Frontal cortex (tissue), 4 donors: ENCODE results near the gene BPI. TPM values are rescaled to one million over a fixed set of nuclear protein-coding genes. Genes with fewer than 3 reads are reported as not detected.
"Not testable (repeated sequence)": the region's sequence is repeated elsewhere in the genome, so short reads cannot be mapped to it uniquely, and the experiment has no call there.

Source experiments
- DNase-seq, 2 donors: peaks; one replicate each; pipeline ENCODE4 v3.0.0; 2012; ENCODE audit warnings: low spot score in 2 of 2
- FAIRE-seq: peaks from 2 replicates; lab custom pipeline; 2012; peaks lifted over from hg19 to GRCh38; lab: Jason Lieb, UNC
- total RNA-seq: library from RNA; depleted of rRNA; stranded (reverse); fragments of >200 nt; gene quantifications from one replicate; pipeline ENCODE4 v1.2.3, GENCODE V29; 2014
- donor health status: control.
- donor health status: control.
- donor health status: control.

Gene BPI
- total RNA-seq, 1 donor from 2014 or later, result under 0.01 TPM

DNA sequence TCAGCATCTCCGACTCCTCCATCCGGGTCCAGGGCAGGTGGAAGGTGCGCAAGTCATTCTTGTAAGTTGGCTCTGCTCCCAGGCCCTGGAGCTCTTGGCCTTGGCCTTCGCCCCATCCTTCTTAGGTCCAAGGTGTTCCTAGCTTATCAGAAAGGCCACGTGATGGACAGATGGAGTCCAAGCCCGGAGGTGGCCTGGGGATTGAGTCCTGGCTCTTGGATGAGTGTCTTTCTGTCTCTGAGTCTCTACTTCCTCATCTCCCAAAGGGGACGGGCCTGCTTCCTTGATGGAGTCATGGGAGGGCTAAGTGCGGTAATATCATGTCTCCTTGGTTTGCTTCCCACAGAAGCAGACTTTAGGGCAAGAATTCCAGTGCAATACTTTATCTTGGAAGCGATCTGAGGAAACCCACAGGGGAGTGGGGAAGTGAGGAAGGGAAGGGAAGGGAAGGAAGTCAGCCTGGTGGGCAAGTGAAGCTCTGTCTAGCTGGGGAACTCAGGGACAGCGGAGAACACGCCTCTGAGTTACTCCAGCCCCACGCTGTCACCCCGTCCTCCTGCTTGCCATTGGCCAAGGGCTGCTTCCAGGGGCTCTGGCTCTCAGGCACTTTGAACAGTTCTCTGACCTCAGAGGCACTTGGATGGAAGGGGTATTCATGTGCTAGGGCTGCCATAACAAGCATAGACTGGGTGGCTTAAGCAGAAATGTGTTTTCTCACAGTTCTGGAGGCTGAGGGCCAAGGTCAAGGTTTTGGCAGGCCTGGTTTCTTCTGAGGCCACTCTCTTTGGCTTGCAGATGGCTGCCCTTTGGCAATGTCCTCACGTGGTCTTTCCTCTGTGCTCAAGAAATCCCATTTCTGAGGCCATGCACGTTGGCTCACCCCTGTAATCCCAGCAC is 47.2 kb downstream of the BPI start:
- DNase-seq (no peak), FAIRE-seq (no peak)

DNA sequence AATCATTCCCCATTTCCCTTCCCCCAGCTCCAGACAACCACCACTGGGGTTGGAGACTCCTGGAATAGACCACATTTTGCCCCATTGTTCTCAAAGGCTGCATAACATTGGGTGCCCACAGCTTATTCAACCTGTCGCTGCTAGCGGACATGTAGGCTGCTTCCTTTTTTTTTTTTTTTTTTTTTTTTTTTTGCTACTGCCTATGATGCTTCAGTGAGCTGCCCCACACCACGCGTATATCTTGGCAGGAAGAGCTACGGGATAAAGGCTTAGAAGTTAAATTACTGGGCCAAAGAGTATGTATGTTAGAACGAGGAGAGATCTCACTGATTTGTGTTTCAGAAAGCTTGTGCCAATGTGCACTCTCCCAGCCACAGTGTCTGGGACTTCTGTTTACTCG is 49.4 kb downstream of the BPI start:
- no peak for FAIRE-seq
- DNase-seq, result no peak

DNA sequence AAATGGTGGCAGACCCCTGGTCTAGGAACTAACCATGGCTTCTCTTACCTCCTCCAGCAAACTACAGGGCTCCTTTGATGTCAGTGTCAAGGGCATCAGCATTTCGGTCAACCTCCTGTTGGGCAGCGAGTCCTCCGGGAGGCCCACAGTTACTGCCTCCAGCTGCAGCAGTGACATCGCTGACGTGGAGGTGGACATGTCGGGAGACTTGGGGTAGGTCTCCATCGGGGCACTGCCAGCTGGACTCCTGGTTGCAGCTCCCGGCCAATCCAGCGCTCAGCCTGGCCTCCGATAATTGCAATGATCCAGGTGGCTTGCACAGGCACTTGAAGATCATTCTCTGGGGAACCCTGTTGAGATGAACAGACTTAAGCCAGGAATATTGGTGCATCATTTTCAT is 50.3 kb downstream of the BPI start:
- no peak for FAIRE-seq
- DNase-seq, result no peak

DNA sequence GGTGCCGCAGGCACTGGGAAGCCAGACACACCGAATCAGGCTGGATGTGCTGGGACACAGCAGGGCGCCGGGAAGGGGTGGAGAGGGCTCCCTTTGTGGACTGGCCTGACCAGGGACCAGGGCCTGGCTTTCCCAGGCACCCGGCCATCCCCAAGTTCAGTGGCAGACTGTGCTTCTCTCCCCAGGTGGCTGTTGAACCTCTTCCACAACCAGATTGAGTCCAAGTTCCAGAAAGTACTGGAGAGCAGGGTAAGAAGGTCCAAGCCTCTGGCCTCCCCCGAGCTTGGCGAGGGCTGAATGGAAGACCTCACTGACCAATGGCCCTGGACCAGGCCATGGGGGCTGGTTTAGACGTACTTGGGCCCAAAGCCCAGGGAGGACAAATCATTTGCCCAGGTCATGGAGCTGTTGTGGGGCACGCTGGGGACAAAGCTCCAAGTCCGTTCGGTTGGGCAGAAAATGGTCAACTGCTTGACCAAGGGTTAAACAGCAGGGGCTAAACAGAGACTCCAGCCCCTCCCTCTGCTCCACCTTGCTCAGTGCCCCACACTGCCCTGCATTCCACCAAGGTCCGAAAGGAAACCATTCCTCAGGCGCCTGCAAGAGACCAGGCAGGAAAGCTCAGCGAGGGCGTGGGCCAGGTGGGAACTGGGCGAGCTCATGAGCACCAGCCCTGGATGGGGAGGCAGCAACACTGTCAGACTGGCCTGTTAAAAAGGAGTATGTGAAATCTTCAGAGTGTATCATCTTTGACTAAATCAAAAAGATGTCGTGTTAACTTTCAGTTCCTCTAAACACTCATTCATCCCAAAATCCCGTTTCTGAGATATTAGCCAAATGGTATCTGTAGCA is 51.4 kb downstream of the BPI start:
- DNase-seq (peak; percentile 34 to 35), FAIRE-seq (no peak)

DNA sequence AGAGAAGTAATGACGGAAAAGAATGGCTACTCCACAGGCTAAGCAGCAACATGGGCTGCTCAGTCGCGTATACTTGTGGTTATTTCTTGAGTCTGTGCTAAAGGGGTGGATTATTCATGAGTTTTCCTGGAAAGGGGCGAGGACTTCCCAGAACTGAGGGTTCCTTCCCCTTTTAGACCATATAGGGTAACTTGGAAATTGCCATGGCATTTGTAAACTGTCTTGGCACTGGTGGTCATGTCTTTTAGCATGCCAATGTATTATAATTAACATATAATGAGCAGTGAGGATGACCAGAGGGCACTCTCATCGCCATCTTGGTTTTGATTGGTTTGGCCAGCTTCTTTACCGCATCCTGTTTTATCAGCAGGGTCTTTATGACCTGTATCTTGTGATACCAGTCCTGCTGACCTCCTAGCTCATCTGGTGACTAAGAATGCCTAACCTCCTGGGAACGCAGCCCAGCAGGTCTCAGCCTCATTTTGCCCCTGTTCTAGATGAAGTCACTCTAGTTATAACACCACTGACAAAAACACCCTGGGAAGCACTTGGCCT is 53.8 kb downstream of the BPI start:
- no peak for FAIRE-seq

DNA sequence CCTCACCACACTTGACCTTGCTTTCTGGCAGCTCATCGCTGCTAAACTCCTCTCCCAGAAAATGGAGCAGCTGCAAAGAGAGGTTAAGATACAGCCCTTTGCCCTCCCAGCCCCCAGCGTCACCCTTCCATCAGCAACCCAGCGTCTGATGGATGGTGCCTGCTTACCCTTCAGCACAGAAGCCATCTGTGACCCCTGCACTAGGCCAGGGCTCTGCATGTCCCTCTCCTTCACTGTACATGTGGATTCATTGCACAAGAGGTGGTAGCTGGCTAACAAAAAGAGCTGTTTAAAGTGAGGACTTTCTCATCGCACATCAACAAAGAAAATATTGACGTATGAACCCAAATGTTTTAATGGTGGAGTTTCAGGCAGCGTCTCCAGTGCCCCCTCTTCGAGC is 54.6 kb downstream of the BPI start:
- FAIRE-seq (no peak), DNase-seq (no peak)

More for the DNA sequence above, 53.8 kb downstream of the BPI start:
- no peak for DNase-seq

DNA sequence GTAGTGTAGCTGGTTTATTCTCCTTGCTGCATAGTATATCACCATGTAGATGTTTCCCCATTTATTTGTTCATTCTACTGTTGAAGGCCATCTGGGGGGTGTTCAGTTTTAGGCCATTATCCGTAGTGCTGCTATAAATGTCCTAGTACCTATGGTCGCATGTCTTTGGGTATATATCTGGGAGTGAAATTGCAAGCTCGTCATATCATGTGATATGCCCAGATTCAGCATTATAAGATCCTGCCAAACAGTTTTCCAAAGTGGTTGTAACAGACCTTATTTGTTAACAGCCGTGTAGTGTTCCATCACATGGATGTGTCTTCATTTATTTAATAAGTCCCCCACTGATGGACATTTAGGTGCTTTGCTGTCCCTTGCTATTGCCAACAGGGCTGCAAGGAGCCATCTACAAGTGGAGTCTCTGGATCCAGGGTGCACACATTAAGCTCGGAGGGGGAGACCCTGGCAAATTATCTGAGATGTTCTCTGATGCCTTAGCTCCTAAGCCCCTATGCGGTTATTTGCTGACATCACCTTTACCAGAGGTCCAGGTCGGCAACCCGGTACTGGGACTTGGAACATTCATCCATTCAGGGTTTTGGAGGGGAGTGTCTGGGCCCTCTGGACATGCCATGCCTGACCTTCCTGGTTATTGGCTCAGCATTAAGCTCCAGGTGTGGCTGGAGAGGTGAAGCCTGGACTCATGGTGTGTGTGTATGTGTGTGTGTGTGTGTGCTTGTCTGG is 59.2 kb downstream of the BPI start:
- FAIRE-seq (no peak), DNase-seq (no peak)

DNA sequence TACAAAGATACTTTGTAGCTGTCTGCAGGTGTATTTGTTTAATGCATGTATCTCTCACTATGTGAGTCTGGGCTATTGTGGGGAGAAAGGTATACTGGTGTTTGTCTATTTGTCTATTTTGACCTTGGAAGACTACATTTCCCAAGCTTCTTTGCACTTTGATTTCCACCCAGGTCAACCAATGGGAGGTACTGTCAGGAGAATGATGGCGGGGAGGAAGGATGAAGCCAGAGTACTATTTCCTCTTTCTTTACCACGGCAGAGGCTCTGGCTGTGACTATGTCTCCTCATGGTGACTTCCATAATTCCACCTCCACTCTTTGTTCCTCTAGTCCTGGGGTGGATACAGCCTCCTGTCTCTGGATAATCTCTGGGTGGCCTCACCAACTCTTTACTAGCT is 65.4 kb downstream of the BPI start:
- DNase-seq, result no peak
- no peak for FAIRE-seq

DNA sequence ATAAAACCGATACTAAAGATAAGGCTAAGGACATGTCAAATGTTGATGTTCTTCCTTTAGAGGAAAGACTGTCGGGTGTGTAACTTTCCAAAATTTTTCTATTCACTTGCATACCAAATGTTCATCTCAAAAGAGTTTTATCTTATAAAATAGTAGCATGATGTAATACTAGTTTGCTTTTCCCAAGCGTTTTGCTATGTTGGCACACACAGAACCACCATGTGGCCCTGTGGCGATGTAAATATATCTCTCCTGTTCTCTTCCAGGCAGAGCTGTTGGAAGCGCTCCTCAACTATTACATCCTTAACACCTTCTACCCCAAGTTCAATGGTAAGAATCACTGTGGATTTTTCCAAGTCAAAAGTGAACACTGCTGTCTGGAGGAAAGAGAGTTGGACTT is 68.8 kb downstream of the BPI start:
- DNase-seq (no peak), FAIRE-seq (no peak)

DNA sequence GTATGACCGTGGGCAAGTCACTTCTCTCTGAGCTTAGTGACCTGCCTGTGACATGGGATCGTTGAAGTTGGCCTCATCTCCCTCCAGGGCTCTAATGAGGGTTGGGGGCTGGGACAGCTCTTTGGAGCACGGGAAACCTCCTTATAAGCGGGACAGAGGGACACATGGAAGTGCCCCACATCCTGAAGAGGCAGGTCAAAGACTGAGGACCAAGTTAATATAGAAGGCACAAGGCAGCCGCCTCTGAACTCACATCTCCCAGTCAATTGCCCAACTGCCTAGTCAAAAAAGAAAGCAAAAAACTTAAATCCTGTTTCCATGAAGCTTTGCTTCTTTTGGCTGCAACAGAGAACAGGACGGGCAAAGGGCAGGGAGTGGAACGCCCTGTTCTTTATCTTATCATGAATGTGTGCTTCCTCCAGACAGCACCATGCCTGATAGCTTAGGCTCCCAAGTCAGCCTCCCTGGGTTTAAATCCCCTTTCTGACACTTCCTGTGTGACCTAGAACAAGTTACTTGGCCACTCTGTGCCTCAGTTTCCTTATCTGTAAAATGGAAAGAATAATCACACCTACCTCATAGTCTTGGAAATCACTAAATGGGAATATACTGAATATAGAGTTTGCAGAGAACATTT is 69.4 kb downstream of the BPI start:
- DNase-seq (no peak), FAIRE-seq (no peak)

DNA sequence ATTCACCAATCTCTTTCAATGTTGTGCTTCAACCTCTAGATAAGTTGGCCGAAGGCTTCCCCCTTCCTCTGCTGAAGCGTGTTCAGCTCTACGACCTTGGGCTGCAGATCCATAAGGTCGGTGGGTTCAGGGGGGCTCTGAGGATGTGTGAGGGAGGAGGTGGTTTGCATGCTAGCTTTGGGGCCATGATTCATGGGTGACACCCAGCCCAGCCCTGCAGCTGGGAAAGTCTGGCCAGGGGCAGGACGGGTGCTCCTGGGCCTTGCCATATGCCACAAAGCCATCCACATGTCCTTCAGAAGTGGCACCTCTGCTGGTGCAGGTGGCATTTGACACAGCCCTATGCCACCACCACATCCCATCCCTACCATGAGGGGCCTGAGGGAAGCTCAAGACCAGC is 69.9 kb downstream of the BPI start:
- FAIRE-seq, result no peak
- DNase-seq, result no peak

DNA sequence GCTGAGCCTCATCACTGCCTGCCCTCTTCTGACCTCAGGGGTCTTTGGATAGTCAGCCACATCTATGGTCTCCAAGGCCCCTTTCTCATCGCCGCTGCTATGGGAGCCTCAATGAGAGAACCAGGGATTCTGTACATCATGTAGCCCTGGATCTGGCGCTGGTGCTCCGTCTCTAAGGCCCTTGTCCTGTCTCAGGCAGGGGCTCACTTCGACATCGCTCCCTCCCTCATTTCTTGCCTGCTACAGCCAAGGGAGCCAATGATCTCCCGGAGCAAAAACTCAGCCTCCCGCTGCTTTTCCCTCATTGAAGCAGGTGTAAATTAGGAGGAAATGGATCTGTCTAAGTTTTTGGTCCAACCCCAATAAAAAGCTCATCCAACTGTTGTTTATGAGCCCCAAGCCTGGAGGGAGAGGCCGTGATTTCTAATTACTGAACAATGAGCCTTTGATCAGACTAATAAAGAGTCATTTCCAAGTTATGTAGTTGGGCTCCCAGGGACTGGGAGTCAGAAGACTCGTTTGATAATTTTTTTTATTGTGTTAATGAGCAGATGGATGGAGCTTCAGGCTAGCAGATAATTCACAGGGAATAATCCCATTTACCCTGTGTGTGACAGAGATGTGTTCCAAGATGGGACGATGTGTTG is 73.2 kb downstream of the BPI start:
- no peak for FAIRE-seq
- DNase-seq, result no peak

DNA sequence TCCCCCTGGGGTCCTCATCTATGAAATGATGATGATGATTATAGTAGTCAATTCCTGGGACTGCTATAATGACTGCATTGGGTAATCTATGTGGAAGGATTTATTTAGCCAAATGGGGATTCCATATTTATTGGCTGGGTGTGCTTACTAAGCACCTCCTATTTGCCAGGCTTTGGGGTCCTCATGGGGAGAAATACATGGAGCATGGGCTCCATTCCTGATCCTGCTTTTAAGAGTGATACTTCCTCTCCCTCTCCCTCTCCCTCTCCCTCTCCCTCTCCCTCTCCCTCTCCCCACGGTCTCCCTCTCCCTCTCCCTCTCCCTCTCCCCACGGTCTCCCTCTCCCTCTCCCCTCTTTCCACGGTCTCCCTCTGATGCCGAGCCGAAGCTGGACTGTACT is 73.9 kb downstream of the BPI start:
- not testable (repeated sequence) for DNase-seq, FAIRE-seq

DNA sequence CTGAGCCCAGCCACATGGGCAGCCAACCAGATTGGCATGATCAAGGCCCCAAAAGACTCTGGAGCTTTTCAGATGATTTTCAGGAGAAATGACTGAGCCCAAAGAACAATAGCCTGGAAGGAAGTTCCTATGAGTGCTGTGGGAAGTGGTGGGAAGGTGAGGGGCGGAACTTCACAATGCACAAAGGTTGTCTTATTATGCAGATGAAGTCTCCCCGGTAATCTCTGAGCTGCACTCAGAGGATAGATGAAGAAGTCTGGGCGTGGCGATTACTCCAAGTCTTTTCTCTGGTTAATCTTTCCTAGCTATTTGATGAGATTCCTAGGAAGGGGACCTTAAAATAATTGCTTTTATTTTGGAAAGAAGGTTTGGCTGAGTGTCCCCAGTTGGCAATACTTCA is 79.2 kb downstream of the BPI start:
- no peak for FAIRE-seq
- DNase-seq, result no peak

DNA sequence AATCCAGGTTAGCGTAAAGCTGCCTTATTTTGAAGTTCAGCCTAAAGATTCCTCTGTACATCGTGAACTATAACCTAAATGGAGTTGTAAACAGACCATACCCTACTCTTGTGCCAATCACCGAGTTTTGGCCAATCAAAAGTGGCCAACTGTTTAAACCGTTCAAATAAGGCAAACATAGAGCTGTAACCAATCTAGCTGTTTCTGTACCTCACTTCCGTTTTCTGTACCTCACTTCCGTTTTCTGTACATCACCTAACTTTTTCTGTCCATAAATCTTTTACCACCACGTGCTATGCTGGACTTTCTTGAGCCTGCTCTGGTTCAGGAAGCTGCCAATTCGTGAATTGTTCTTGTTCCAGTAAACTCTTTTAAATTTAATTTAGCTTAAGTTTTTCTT is 82.0 kb downstream of the BPI start:
- FAIRE-seq (no peak), DNase-seq (no peak)

DNA sequence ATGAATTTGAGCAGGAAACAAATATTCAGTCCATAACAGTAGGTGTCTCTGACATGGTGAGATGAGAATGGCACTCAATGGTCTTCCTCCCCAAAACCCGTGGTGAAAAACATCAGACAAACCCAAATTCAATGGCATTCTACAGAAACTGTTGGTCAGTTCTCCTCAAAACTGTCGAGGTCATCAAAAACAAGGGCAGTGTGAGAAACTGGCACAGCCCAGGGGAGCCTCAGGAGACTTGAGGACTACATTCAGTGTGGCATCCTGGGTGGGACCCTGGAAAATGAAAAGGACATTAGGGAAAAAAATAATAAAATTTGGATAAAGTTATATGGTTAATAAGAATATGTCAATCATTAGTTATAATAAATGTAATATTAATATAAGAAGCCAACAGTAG is 82.9 kb downstream of the BPI start:
- no peak for FAIRE-seq
- DNase-seq, result no peak
